GM12873 (cell line): ENCODE data around the gene PLAAT3.

Experiments used
- TF ChIP-seq, protein P1 (sequence below): IDR thresholded peaks from 2 replicates; pipeline ENCODE4 v1.5.1; 2012; ENCODE audit warnings: low read depth, mild to moderate bottlenecking, moderate library complexity, low read length, control low read depth; ENCODE audit not compliant: insufficient read depth; ENCODE audit errors: missing control alignments

PLAAT3 gene

GRCh38 chr11:63527667-63528066, 86.6 kb downstream of the PLAAT3 start:
- TF ChIP-seq, protein P1, sequence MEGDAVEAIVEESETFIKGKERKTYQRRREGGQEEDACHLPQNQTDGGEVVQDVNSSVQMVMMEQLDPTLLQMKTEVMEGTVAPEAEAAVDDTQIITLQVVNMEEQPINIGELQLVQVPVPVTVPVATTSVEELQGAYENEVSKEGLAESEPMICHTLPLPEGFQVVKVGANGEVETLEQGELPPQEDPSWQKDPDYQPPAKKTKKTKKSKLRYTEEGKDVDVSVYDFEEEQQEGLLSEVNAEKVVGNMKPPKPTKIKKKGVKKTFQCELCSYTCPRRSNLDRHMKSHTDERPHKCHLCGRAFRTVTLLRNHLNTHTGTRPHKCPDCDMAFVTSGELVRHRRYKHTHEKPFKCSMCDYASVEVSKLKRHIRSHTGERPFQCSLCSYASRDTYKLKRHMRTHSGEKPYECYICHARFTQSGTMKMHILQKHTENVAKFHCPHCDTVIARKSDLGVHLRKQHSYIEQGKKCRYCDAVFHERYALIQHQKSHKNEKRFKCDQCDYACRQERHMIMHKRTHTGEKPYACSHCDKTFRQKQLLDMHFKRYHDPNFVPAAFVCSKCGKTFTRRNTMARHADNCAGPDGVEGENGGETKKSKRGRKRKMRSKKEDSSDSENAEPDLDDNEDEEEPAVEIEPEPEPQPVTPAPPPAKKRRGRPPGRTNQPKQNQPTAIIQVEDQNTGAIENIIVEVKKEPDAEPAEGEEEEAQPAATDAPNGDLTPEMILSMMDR = no peak
